OCI-LY7 (cell line): ENCODE measurements around the gene SRGAP1. TPM values are rescaled to one million over a fixed set of nuclear protein-coding genes. Genes with fewer than 3 reads are reported as not detected.

Source experiments
- BruUV-seq: library from RNA; stranded (reverse); fragments of 400-500 nt; replicated peaks from 2 replicates; lab custom pipeline; 2021; lab: Mats Ljungman, UMichigan
- CTCF ChIA-PET: fragments of 300-600 bp; sonication (Branson Sonifier 250); formaldehyde crosslinking; loops from one replicate; lab custom pipeline; 2022; ENCODE audit warnings: antibody characterized with exemption; ENCODE audit not compliant: unreplicated experiment; lab: Charles Lee
- POLR2A ChIA-PET: fragments of 300-600 bp; sonication (Branson Sonifier 250); formaldehyde crosslinking; loops from one replicate; lab custom pipeline; 2022; ENCODE audit warnings: antibody characterized with exemption; lab: Charles Lee
- DNase-seq: peaks from one replicate; pipeline ENCODE4 v3.0.0-alpha.2; 2015; ENCODE audit warnings: low spot score
- H2AFZ ChIP-seq: fragments of 200-600 bp; sonication (generic), shearing (Covaris generic); 2 replicates; pipeline ENCODE4 v1.6.1; 2014; ENCODE audit warnings: mild to moderate bottlenecking, antibody characterized with exemption, low read length, moderate library complexity
- H3K27ac ChIP-seq: fragments of 200-600 bp; sonication (generic); 2 replicates; pipeline ENCODE4 v1.5.1; 2014; ENCODE audit warnings: mixed run types, low read depth, mild to moderate bottlenecking, moderate library complexity, low read length, inconsistent platforms; ENCODE audit not compliant: poor library complexity, severe bottlenecking
- H3K36me3 ChIP-seq: fragments of 200-600 bp; sonication (generic); 2 replicates; pipeline ENCODE4 v1.6.1; 2014; ENCODE audit warnings: mild to moderate bottlenecking, antibody characterized with exemption, low read length, moderate library complexity, mixed read lengths; ENCODE audit not compliant: insufficient read depth
- H3K4me1 ChIP-seq: fragments of 200-600 bp; sonication (generic); 2 replicates; pipeline ENCODE4 v1.5.1; 2014; ENCODE audit warnings: mild to moderate bottlenecking, low read length; ENCODE audit not compliant: insufficient read depth, poor library complexity, severe bottlenecking
- H3K4me2 ChIP-seq: fragments of 200-600 bp; sonication (generic); 2 replicates; pipeline ENCODE4 v1.6.1; 2014; ENCODE audit warnings: mild to moderate bottlenecking, low read length
- H3K4me3 ChIP-seq: fragments of 200-600 bp; sonication (generic); 2 replicates; pipeline ENCODE4 v1.5.1; 2014; ENCODE audit warnings: mild to moderate bottlenecking, low read depth, low read length; ENCODE audit not compliant: poor library complexity, severe bottlenecking
- H3K79me2 ChIP-seq: fragments of 200-600 bp; sonication (generic); 2 replicates; pipeline ENCODE4 v1.6.1; 2016; ENCODE audit warnings: low read depth, mild to moderate bottlenecking, low read length, moderate library complexity, mixed read lengths; ENCODE audit not compliant: insufficient read depth
- H3K9me2 ChIP-seq: fragments of 200-600 bp; sonication (generic); 2 replicates; pipeline ENCODE4 v1.6.1; 2016; ENCODE audit warnings: mild to moderate bottlenecking, low read length, mixed read lengths; ENCODE audit not compliant: insufficient read depth
- H3K9me3 ChIP-seq: fragments of 200-600 bp; sonication (generic); 2 replicates; pipeline ENCODE4 v1.6.1; 2014; ENCODE audit warnings: mild to moderate bottlenecking, mixed run types, low read length, mixed read lengths
- H4K20me1 ChIP-seq: fragments of 200-600 bp; sonication (generic); 2 replicates; pipeline ENCODE4 v1.6.1; 2014; ENCODE audit warnings: mild to moderate bottlenecking, antibody characterized with exemption, low read length, moderate library complexity, mixed read lengths; ENCODE audit not compliant: insufficient read depth
- EZH2phosphoT487 ChIP-seq: fragments of 200-600 bp; sonication (generic); IDR thresholded peaks from 2 replicates; pipeline ENCODE4 v1.6.1; 2018; ENCODE audit warnings: low read depth, borderline replicate concordance, mild to moderate bottlenecking, mixed run types, antibody characterized with exemption, low read length, moderate library complexity, mixed read lengths
- intact Hi-C: fragments of 100-400 bp; cut with micrococcal nuclease; formaldehyde crosslinking; loops from one replicate; pipeline ENCODE4 v1.10.0; 2022; ENCODE audit not compliant: unreplicated experiment
- total RNA-seq, 2 experiments: library from RNA; depleted of rRNA in 1 of 2; stranded (reverse); fragments of >200 nt in 1 of 2; shearing (Covaris generic) in 1 of 2; gene quantifications; 2 replicates each; pipeline ENCODE4 v1.2.3, GENCODE V29; 2014 to 2022
- TF ChIP-seq, protein P1 (sequence below): fragments of 200-600 bp; sonication (generic); conservative IDR thresholded peaks from 2 replicates; pipeline ENCODE4 v1.5.1; 2014; ENCODE audit warnings: mild to moderate bottlenecking, antibody characterized with exemption, low read length, moderate library complexity, mixed read lengths

Gene SRGAP1
- total RNA-seq, 2 experiments from 2014 or later, result 0.06 TPM; not detected in 1

DNA sequence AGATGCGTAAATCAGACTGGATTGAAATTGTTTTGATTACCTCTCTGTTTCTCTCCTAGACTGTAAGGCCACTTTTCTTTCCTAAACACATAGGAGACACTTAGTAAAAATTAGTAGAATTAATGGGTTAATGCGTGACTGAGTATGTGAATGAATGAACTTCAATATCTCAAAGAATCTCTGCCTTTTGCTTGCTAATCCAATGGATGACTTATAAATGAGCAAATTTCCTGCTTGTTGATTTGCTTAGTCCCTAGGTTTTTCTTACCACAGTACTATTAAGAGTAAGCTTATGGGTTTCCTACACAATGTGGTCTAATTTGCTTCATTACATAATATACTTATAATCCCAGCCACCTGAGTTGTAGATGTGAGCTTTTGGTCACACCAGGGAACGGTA, 164.1 kb downstream of the SRGAP1 start:
- Histone ChIP-seq H3K36me3 (no peaks in the 10 kb centered on the region), H2AFZ (no peak overlapping the region), H3K9me3 (no peaks in the 10 kb centered on the region), H3K4me1 (no peaks in the 10 kb centered on the region), H3K79me2 (no peaks in the 10 kb centered on the region), H3K9me2 (no peaks in the 10 kb centered on the region), H4K20me1 (no peaks in the 10 kb centered on the region), H3K4me3 (no peak overlapping the region), H3K4me2 (no peak overlapping the region), H3K27ac (no peak overlapping the region)
- CTCF ChIA-PET, result no interaction called here
- TF ChIP-seq, protein P1, sequence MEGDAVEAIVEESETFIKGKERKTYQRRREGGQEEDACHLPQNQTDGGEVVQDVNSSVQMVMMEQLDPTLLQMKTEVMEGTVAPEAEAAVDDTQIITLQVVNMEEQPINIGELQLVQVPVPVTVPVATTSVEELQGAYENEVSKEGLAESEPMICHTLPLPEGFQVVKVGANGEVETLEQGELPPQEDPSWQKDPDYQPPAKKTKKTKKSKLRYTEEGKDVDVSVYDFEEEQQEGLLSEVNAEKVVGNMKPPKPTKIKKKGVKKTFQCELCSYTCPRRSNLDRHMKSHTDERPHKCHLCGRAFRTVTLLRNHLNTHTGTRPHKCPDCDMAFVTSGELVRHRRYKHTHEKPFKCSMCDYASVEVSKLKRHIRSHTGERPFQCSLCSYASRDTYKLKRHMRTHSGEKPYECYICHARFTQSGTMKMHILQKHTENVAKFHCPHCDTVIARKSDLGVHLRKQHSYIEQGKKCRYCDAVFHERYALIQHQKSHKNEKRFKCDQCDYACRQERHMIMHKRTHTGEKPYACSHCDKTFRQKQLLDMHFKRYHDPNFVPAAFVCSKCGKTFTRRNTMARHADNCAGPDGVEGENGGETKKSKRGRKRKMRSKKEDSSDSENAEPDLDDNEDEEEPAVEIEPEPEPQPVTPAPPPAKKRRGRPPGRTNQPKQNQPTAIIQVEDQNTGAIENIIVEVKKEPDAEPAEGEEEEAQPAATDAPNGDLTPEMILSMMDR, result no peak
- TF ChIP-seq EZH2phosphoT487, result no peak
- no TSS peak for BruUV-seq
- DNase-seq, result no peak
- intact Hi-C loops, result no loop called here
- POLR2A ChIA-PET, result interaction anchor here (0.6 to 1.0 kb wide), 3 partner anchors 32 to 167 kb away, joined by 3 read pairs; no protein-coding TSS in a partner anchor

DNA sequence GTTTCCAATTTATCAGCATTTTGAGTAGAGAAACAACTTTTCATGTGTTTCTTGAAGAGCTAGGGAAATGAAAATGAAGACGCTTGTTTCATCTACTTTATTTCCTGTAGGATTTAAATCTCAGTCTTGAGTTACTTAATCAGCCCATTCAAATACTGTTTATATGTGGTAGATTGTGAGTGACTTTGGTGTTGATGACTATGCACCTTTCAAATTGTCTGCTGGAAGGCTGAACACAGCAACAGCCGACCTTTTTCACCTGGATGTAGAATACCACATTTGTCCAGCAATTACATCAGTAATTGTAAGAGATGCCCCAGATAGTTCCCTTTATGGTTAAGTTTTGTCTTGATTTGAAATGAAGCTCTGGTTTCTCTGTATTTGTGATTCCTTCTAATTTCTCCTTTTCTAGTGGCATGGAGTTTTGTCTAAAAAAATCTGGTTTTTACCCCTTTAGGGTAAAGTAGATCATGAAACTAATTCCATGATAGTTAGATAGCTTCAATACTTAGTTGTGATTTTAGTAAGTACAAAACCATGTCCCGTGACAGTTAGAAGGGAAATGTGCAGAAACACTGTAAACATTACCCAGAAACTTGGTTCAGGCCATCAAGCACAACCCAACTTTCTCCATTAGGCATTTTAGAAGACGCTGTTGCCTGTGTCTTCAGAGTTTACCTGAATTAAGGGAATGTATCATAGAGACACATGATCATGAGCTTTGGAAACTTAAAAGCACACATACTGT, 165.0 kb downstream of the SRGAP1 start:
- DNase-seq, result no peak
- TF ChIP-seq EZH2phosphoT487, result no peak
- TF ChIP-seq, protein P1, result no peak
- Histone ChIP-seq H2AFZ (no peak overlapping the region), H3K36me3 (no peaks in the 10 kb centered on the region), H3K27ac (no peak overlapping the region), H3K9me3 (no peaks in the 10 kb centered on the region), H3K4me3 (no peak overlapping the region), H3K79me2 (no peaks in the 10 kb centered on the region), H3K4me2 (no peak overlapping the region), H4K20me1 (no peaks in the 10 kb centered on the region), H3K9me2 (no peaks in the 10 kb centered on the region), H3K4me1 (no peaks in the 10 kb centered on the region)
- no TSS peak for BruUV-seq
- CTCF ChIA-PET, result no interaction called here
- intact Hi-C loops, result no loop called here
- POLR2A ChIA-PET, result interaction anchor here (0.9 kb wide), 1 partner anchor 166 kb away, joined by 3 read pairs; no protein-coding TSS in a partner anchor

DNA sequence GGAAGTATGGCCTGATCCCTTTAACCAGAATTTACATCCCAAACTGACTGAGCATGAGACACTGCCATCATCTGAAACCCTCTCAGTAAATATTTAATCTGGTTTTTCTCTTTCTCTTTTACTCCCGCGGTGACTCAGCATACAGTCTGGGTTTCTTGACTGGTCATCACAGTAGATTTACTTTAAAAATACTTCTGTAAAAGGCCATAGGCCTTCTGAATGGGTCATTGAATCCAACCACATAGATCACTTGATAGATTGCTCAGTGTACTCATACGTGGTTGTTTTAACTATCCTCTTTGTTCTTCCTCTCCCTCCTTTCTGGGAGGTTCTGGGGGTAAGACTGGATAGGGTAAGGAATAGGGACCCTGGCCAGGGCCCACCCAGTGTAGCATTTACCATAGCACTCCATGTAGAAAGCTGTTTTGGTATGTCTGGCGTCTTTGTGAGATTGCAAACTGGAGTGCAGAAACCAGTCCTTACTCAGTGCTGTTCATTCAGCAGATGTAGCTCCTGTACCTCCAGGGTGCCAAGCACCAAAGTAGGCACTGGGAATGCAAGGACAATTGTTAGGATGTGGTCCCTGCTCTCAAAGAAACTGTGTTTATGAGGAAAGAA, 165.7 kb downstream of the SRGAP1 start:
- intact Hi-C loops, result no loop called here
- no peaks in the 10 kb centered on the region for H4K20me1 ChIP-seq
- no peaks in the 10 kb centered on the region for H3K36me3 ChIP-seq
- H3K4me3 ChIP-seq, result no peak overlapping the region
- TF ChIP-seq, protein P1, result no peak
- no peak for TF ChIP-seq EZH2phosphoT487
- H3K4me2 ChIP-seq, result no peak overlapping the region
- H3K27ac ChIP-seq, result no peak overlapping the region
- ChIA-PET POLR2A (no interaction called here), CTCF (no interaction called here)
- no peaks in the 10 kb centered on the region for H3K4me1 ChIP-seq
- no peaks in the 10 kb centered on the region for H3K9me3 ChIP-seq
- DNase-seq, result no peak
- no peaks in the 10 kb centered on the region for H3K9me2 ChIP-seq
- H3K79me2 ChIP-seq, result no peaks in the 10 kb centered on the region
- H2AFZ ChIP-seq, result no peak overlapping the region
- no TSS peak for BruUV-seq
